Hepatocyte (in vitro differentiated cells): Measurements from ENCODE around the gene VRK2.

ENCODE experiments used
- EZH2 ChIP-seq: fragments of 200-600 bp; sonication (generic); IDR thresholded peaks from 2 replicates; pipeline ENCODE4 v1.6.1; 2016; ENCODE audit warnings: antibody characterized with exemption, mild to moderate bottlenecking, borderline replicate concordance
- TF ChIP-seq, protein P1 (sequence below): fragments of 200-600 bp; sonication (generic); IDR thresholded peaks from 2 replicates; pipeline ENCODE4 v1.5.1; 2016; ENCODE audit warnings: antibody characterized with exemption, mild to moderate bottlenecking; ENCODE audit not compliant: poor library complexity

DNA sequence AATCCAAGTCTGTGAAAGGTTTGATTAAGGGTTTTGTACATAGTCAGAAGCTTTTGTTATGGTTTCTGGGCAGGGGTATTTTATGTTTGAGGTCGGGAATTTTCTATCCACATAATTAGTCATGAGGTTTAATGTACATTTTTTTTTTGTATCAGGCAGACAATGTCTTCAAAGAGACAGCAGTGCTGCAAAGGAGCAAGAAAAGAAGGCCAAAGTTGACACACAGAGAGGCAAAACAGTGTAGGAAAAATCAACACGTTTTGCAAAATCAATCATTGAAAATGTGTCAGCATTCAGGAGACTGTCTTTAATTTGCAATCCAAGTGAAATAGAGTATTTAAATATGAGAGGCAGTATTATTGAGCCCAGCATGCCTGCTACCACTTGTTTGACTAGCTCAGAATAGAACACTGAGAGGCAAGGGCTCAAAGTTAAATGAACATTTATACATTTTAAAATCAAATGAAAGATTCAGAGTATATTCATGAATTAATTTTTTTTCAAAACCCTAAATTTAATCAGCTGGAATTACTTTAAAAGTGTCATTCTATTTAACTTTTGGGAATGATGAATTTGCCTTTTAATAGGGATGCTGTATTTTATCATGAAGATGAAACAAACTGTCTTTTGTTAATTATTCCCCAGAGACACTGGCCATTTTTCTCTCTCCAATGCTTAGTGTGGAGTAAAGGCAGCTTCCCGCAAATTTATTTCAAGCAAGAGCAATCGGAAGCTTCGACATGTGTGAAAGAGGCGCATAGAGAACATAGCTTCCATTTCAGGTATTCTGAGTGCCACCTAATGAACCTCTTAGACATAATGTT lies 11.3 kb downstream of the VRK2 start:
- TF ChIP-seq, protein P1, sequence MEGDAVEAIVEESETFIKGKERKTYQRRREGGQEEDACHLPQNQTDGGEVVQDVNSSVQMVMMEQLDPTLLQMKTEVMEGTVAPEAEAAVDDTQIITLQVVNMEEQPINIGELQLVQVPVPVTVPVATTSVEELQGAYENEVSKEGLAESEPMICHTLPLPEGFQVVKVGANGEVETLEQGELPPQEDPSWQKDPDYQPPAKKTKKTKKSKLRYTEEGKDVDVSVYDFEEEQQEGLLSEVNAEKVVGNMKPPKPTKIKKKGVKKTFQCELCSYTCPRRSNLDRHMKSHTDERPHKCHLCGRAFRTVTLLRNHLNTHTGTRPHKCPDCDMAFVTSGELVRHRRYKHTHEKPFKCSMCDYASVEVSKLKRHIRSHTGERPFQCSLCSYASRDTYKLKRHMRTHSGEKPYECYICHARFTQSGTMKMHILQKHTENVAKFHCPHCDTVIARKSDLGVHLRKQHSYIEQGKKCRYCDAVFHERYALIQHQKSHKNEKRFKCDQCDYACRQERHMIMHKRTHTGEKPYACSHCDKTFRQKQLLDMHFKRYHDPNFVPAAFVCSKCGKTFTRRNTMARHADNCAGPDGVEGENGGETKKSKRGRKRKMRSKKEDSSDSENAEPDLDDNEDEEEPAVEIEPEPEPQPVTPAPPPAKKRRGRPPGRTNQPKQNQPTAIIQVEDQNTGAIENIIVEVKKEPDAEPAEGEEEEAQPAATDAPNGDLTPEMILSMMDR = no peak
- no peak for TF ChIP-seq EZH2
